GM18519 (cell line): ENCODE measurements around the gene COX7B2.

Experiments
- ATAC-seq: cut with Tn5 transposase; IDR thresholded peaks from one replicate; pipeline ENCODE4 v1.9.1; 2021; ENCODE audit warnings: mild to moderate bottlenecking, moderate library complexity; ENCODE audit not compliant: unreplicated experiment, low FRiP score

Gene COX7B2, protein sequence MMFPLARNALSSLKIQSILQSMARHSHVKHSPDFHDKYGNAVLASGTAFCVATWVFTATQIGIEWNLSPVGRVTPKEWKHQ

DNA sequence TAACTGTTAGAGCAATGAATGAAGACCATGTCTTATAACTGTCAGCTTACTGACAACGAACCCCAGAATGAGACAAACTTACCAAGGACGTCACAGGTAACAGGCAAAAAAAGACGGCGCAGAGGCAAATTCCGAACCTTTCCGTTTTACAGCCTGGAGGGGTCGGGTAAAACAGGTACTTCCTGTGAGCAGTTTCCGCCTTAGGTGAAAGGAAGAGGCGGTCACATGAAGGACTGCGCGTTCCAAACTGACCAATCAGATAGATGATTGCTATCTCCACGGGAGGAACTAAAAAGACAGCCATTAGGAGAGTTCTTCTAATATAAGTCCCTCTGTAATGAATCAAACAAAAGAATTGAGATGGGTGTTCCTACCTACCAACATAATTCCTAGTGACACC lies at the start of gene COX7B2:
Gene COX7B2, minus strand, starts transcription at position 168 of the 400 bp plus-strand sequence. CDS start 174,053 bp downstream, outside the sequence.
- ATAC-seq: no peak

- ATAC-seq: no peak
Measured at GRCh38 chr4:46956451-46956850, 47.4 kb upstream of the COX7B2 start.

- no peak for ATAC-seq
Measured at GRCh38 chr4:46955601-46956000, 46.6 kb upstream of the COX7B2 start.

GRCh38 chr4:46954643-46955042 lies 45.6 kb upstream of the COX7B2 start:
- no peak for ATAC-seq

GRCh38 chr4:46953564-46953963 lies 44.5 kb upstream of the COX7B2 start:
- ATAC-seq: no peak

DNA sequence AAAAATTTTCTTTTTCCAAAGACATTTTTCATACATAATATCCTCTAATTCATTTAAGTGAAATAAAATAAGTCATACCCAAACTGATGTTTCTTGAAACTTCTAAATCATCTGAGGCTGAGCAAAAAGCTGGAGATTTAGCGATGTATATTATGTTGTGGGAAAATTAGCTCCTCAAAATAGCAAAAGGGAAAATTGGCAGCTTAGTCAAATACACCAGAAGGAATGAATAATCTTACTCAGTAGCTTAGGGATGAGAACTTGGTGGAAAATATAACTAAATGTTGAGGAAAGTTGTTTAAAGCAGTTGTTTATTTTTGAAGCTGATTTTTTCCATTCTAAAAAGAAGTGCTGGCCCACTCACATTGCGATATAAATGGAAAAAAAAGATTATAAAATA lies 43.4 kb upstream of the COX7B2 start:
- no peak for ATAC-seq

GRCh38 chr4:46950826-46951225 lies 41.8 kb upstream of the COX7B2 start:
- ATAC-seq: no peak

GRCh38 chr4:46949822-46950221 lies 40.8 kb upstream of the COX7B2 start:
- no peak for ATAC-seq

GRCh38 chr4:46947541-46947940 lies 38.5 kb upstream of the COX7B2 start:
- no peak for ATAC-seq

GRCh38 chr4:46946919-46947536 lies 38.0 kb upstream of the COX7B2 start:
- ATAC-seq: no peak

GRCh38 chr4:46945062-46945461 lies 36.0 kb upstream of the COX7B2 start:
- no peak for ATAC-seq

- ATAC-seq: no peak
Measured at GRCh38 chr4:46944345-46944744, 35.3 kb upstream of the COX7B2 start.

DNA sequence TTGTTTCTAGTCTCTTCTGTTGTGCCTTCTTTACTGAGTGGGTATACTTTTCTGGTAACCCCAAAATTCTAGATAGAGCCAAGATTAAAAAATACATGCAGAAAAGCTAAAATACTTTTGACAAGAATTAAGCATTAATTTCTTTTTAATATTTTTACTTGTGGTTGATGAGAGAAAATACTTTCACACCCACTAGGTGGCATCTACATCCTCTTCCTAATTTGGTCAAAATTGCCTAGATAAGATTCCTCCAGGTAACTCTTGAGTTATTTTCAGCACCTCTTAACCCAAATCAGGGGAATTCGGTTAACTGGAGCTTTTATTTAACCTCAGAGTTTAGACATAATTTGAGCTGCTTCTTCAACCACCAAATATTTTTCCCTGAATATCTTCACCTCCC lies 28.4 kb upstream of the COX7B2 start:
- no peak for ATAC-seq

- no peak for ATAC-seq
Measured at GRCh38 chr4:46934726-46935125, 25.7 kb upstream of the COX7B2 start.

- ATAC-seq: no peak
Measured at GRCh38 chr4:46933686-46934085, 24.6 kb upstream of the COX7B2 start.

- ATAC-seq: peak; percentile 67
Measured at GRCh38 chr4:46931981-46932380, 22.9 kb upstream of the COX7B2 start.

DNA sequence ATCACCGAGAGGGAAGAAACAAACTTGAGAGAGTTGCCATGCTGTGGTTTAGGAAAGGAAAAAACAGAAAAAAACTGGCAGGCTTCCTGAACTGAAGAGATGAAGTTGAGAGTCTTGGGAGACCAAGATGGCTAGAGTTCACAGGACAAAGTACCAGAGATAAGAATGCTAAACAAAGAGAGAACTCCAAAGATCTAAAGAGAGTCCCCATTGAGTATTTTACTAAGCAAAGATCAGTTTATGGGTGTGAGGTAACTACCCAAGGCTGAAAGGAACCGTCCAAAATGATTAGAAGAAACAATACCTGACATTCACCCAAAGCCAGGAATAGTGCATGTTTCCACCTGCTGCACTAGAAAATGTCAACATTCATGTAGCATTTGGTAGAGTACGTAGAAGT lies 21.8 kb upstream of the COX7B2 start:
- ATAC-seq: no peak

GRCh38 chr4:46927201-46927600 lies 18.2 kb upstream of the COX7B2 start:
- ATAC-seq: no peak

GRCh38 chr4:46924789-46925529 lies 15.9 kb upstream of the COX7B2 start:
- ATAC-seq: no peak

GRCh38 chr4:46922205-46922604 lies 13.2 kb upstream of the COX7B2 start:
- no peak for ATAC-seq

DNA sequence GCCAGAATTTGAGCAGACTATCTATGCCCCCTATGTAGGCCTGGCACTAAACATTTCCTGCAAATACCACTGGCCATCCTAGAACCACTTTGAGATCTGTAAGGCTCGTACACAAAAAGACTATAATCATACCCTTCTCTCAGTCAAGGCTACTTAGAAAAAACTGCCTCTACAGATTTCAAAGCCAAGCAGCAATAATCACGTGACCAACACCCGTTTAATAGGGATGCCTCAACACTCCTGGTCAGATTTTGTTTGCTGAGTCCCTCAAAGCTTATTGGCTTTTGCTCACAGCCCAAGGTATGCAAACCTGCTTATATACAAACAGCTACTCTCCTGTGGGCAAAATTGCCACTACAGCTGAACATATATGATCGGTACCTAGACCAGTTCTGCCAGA lies 897 bp downstream of the COX7B2 start:
- ATAC-seq: no peak

GRCh38 chr4:46900082-46900481 lies 9.0 kb downstream of the COX7B2 start:
- no peak for ATAC-seq
